ENCODE results near the gene PSEN1. TPM values are rescaled to one million over a fixed set of nuclear protein-coding genes. Genes with fewer than 3 reads are reported as not detected.

PSEN1 gene
- total RNA-seq, 1 experiment from 2014 or later = 26.9 TPM

DNA sequence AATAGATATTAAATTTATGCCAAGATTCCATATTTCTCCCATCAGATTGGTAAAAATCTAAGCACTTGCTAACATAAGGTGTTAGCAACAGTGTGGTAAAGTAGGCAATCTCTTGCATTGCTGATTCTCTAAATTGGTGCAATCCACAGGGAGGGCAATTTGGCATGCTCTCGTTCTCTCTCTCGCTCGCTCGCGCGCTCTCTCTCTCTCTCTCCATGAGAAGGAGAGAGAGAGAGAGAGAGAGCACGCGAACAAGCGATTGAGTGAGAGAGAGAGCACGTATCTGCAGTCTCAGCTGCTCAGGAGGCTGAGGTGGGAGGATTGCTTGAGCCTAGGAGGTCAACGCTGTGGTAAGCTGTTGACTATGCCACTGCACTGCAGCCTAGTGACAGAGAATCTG lies 25.9 kb downstream of the PSEN1 start (continued):
- TF ChIP-seq RAD21 (IDR thresholded peaks at IDR 0.05; ENCODE audit: low read depth) = no peak
- TF ChIP-seq EZH2 (IDR thresholded peaks at IDR 0.05) = no peak
- no peak for TF ChIP-seq CBX3 (IDR thresholded peaks at IDR 0.05; ENCODE audit: low read depth)
- TF ChIP-seq SRF (IDR thresholded peaks at IDR 0.05; ENCODE audit: low read depth) = no peak
- no peak for TF ChIP-seq TCF7L2 (IDR thresholded peaks at IDR 0.05; ENCODE audit: borderline replicate concordance, extremely low read depth, insufficient read depth, insufficient read length)
- TF ChIP-seq, protein P1, sequence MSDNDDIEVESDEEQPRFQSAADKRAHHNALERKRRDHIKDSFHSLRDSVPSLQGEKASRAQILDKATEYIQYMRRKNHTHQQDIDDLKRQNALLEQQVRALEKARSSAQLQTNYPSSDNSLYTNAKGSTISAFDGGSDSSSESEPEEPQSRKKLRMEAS (IDR thresholded peaks at IDR 0.05) = no peak

DNA sequence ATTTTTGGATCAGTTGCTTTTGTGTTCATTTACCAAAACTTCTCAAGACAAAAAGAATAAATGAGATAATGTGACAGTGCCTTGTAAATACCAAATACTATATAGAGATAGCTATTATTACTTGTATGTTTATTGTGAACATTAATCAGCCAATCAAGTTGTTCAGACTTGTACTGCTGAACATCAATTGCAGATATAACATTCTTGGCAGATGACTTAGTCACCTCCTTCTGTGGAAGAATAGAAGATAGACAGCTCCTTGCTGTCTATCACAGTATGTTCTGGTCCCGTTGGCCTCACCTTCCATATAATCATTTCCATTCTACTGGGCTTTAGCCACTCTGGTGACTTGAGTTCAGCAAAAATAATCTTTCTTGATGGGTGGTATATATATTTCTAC lies 30.1 kb downstream of the PSEN1 start:
- Histone ChIP-seq H3K27me3 (ENCODE audit: insufficient read depth, low read length) (no peaks in the 10 kb centered on the region), H3K4me2 (ENCODE audit: low read length) (no peak overlapping the region), H3K9ac (ENCODE audit: low read length) (no peak overlapping the region), H3K27ac (ENCODE audit: low read depth, low read length) (no peak overlapping the region), H3K4me1 (ENCODE audit: control insufficient read depth in 1 of 2, insufficient read depth in 2 of 2, low read length in 2 of 2) (no peaks in the 10 kb centered on the region), H3K9me2 (ENCODE audit: insufficient read depth) (no peaks in the 10 kb centered on the region), H2AFZ (ENCODE audit: low read depth, low read length, poor library complexity, severe bottlenecking) (no peak overlapping the region), H3K36me3 (ENCODE audit: control insufficient read depth in 1 of 2, insufficient read depth in 2 of 2, low read length in 2 of 2) (peaks cover 4 to 6% of the 10 kb centered on the region in 2 experiments; a peak in 3 of 4 replicates), H3K4me3 (replicated peaks in 1 of 2; ENCODE audit: low read depth in 1 of 2, low read length in 2 of 2) (no peak overlapping the region), H3K9me3 (ENCODE audit: control insufficient read depth in 1 of 2, insufficient read depth in 1 of 2, low read depth in 1 of 2, low read length in 2 of 2) (no peaks in the 10 kb centered on the region), H3K79me2 (ENCODE audit: insufficient read depth, low read length) (no peaks in the 10 kb centered on the region), H4K20me1 (ENCODE audit: insufficient read depth) (no peaks in the 10 kb centered on the region)
- DNase-seq (ENCODE audit: low read depth, low spot score) (no peak), ATAC-seq (no peak)
- ChIA-PET POLR2A (no interaction called here), CTCF (no interaction called here), RAD21 (ENCODE audit: low non-redundant PET in 1 of 2, low total read pairs in 2 of 2, uncharacterized antibody in 2 of 2, unreplicated experiment in 2 of 2) (no interaction called here)
- TF ChIP-seq RAD21 (IDR thresholded peaks at IDR 0.05; ENCODE audit: low read depth) = no peak
- TF ChIP-seq, protein P2, sequence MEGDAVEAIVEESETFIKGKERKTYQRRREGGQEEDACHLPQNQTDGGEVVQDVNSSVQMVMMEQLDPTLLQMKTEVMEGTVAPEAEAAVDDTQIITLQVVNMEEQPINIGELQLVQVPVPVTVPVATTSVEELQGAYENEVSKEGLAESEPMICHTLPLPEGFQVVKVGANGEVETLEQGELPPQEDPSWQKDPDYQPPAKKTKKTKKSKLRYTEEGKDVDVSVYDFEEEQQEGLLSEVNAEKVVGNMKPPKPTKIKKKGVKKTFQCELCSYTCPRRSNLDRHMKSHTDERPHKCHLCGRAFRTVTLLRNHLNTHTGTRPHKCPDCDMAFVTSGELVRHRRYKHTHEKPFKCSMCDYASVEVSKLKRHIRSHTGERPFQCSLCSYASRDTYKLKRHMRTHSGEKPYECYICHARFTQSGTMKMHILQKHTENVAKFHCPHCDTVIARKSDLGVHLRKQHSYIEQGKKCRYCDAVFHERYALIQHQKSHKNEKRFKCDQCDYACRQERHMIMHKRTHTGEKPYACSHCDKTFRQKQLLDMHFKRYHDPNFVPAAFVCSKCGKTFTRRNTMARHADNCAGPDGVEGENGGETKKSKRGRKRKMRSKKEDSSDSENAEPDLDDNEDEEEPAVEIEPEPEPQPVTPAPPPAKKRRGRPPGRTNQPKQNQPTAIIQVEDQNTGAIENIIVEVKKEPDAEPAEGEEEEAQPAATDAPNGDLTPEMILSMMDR (IDR thresholded peaks at IDR 0.05 in 2 of 3, conservative IDR thresholded peaks at IDR 0.05 in 1 of 3; ENCODE audit: borderline replicate concordance in 1 of 3, insufficient read depth in 1 of 3, low read depth in 2 of 3, low read length in 2 of 3) = no peak
- no peak for TF ChIP-seq EZH2 (IDR thresholded peaks at IDR 0.05)
- TF ChIP-seq EZH2phosphoT487 (IDR thresholded peaks at IDR 0.05; ENCODE audit: borderline replicate concordance) = no peak
- no peak for TF ChIP-seq SRF (IDR thresholded peaks at IDR 0.05; ENCODE audit: low read depth)
- no peak for TF ChIP-seq ZNF274 (IDR thresholded peaks at IDR 0.05; ENCODE audit: low read depth, low read length)
- TF ChIP-seq, protein P3, sequence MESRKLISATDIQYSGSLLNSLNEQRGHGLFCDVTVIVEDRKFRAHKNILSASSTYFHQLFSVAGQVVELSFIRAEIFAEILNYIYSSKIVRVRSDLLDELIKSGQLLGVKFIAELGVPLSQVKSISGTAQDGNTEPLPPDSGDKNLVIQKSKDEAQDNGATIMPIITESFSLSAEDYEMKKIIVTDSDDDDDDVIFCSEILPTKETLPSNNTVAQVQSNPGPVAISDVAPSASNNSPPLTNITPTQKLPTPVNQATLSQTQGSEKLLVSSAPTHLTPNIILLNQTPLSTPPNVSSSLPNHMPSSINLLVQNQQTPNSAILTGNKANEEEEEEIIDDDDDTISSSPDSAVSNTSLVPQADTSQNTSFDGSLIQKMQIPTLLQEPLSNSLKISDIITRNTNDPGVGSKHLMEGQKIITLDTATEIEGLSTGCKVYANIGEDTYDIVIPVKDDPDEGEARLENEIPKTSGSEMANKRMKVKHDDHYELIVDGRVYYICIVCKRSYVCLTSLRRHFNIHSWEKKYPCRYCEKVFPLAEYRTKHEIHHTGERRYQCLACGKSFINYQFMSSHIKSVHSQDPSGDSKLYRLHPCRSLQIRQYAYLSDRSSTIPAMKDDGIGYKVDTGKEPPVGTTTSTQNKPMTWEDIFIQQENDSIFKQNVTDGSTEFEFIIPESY (IDR thresholded peaks at IDR 0.05; ENCODE audit: extremely low read depth, insufficient replicate concordance, low read length) = no peak
- TF ChIP-seq, protein P4, sequence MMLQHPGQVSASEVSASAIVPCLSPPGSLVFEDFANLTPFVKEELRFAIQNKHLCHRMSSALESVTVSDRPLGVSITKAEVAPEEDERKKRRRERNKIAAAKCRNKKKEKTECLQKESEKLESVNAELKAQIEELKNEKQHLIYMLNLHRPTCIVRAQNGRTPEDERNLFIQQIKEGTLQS (IDR thresholded peaks at IDR 0.05) = no peak
- no peak for TF ChIP-seq SIN3A (IDR thresholded peaks at IDR 0.05; ENCODE audit: low read depth)
- no peak for TF ChIP-seq POLR2A (IDR thresholded peaks at IDR 0.05; ENCODE audit: borderline replicate concordance, extremely low read depth, insufficient read depth, insufficient read length)
- TF ChIP-seq SP1 (IDR thresholded peaks at IDR 0.05; ENCODE audit: low read depth) = no peak
- TF ChIP-seq, protein P5, sequence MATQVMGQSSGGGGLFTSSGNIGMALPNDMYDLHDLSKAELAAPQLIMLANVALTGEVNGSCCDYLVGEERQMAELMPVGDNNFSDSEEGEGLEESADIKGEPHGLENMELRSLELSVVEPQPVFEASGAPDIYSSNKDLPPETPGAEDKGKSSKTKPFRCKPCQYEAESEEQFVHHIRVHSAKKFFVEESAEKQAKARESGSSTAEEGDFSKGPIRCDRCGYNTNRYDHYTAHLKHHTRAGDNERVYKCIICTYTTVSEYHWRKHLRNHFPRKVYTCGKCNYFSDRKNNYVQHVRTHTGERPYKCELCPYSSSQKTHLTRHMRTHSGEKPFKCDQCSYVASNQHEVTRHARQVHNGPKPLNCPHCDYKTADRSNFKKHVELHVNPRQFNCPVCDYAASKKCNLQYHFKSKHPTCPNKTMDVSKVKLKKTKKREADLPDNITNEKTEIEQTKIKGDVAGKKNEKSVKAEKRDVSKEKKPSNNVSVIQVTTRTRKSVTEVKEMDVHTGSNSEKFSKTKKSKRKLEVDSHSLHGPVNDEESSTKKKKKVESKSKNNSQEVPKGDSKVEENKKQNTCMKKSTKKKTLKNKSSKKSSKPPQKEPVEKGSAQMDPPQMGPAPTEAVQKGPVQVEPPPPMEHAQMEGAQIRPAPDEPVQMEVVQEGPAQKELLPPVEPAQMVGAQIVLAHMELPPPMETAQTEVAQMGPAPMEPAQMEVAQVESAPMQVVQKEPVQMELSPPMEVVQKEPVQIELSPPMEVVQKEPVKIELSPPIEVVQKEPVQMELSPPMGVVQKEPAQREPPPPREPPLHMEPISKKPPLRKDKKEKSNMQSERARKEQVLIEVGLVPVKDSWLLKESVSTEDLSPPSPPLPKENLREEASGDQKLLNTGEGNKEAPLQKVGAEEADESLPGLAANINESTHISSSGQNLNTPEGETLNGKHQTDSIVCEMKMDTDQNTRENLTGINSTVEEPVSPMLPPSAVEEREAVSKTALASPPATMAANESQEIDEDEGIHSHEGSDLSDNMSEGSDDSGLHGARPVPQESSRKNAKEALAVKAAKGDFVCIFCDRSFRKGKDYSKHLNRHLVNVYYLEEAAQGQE (IDR thresholded peaks at IDR 0.05; ENCODE audit: low read depth) = no peak
- TF ChIP-seq CBX3 (IDR thresholded peaks at IDR 0.05; ENCODE audit: low read depth) = no peak
- TF ChIP-seq JUND (IDR thresholded peaks at IDR 0.05) = no peak
- TF ChIP-seq POLR2AphosphoS5 (IDR thresholded peaks at IDR 0.05; ENCODE audit: low read depth, low read length) = no peak
- TF ChIP-seq FOSL1 (IDR thresholded peaks at IDR 0.05; ENCODE audit: low read depth) = no peak
- intact Hi-C loops (cut with micrococcal nuclease) = no loop called here
- BruUV-seq (replicated peaks) = no TSS peak

Data from HCT116 (cell line).